Measurements from ENCODE around the gene EXOSC3.

DNA sequence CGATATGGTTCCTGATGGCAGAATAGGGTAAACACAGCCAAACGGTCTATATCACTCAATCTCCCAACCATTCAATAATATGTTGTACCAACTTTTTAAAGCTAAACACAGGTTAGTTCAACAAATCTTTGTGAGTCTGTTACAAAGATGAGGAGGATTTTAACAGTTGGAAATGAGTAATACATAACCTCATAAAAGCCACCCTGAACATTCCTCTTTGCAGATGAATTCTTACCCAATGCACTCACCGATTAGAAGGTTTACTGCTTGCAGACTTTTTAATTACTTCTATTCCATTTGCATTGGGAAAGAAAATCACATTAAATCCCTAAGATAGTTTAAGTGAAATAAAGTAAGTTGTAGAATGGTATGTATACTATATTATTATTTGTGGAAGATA, 54.6 kb downstream of the EXOSC3 start:
- TF ChIP-seq POLR2AphosphoS5 (IDR thresholded peaks at IDR 0.05): no peak
- no peak for TF ChIP-seq POLR2A (IDR thresholded peaks at IDR 0.05)

Data from upper lobe of left lung (tissue), 4 donors.